Mesenchymal stem cell (in vitro differentiated cells and primary cell): ENCODE measurements around the gene GALR3.
A peak's percentile ranks its signal among the peaks of the same experiment; 100 is the strongest.

ENCODE experiments used
- DNase-seq: peaks from one replicate; pipeline ENCODE4 v3.0.0-alpha.2; 2013
- H2AFZ ChIP-seq: one replicate; pipeline ENCODE4 v1.6.1; 2013; ENCODE audit warnings: low read depth, mild to moderate bottlenecking, control low read depth, inconsistent platforms, low read length, moderate library complexity
- H2AK5ac ChIP-seq: 2 replicates; pipeline ENCODE4 v1.6.1; 2013; ENCODE audit warnings: low read length, moderate library complexity, mild to moderate bottlenecking, inconsistent platforms; ENCODE audit not compliant: severe bottlenecking
- H2BK120ac ChIP-seq: one replicate; pipeline ENCODE4 v1.6.1; 2013; ENCODE audit warnings: low read depth, mild to moderate bottlenecking, inconsistent platforms, low read length, moderate library complexity
- H2BK12ac ChIP-seq, 2 experiments: one replicate each; pipeline ENCODE4 v1.6.1; 2013; ENCODE audit warnings: inconsistent platforms in 2 of 2, low read length in 2 of 2, mild to moderate bottlenecking in 2 of 2, moderate library complexity in 2 of 2, control low read depth in 1 of 2
- H2BK15ac ChIP-seq: one replicate; pipeline ENCODE4 v1.6.1; 2013; ENCODE audit warnings: mild to moderate bottlenecking, low read depth, inconsistent platforms; ENCODE audit not compliant: poor library complexity, severe bottlenecking
- H2BK5ac ChIP-seq: 2 replicates; pipeline ENCODE4 v1.6.1; 2013; ENCODE audit warnings: low read depth, mild to moderate bottlenecking, low read length, control low read depth, inconsistent platforms; ENCODE audit not compliant: poor library complexity, severe bottlenecking
- H3K14ac ChIP-seq, 2 experiments: one replicate each; pipeline ENCODE4 v1.6.1; 2013; ENCODE audit warnings: inconsistent platforms in 2 of 2, low read length in 2 of 2, control low read depth in 1 of 2, mild to moderate bottlenecking in 1 of 2, moderate library complexity in 1 of 2
- H3K18ac ChIP-seq, 2 experiments: one replicate each; pipeline ENCODE4 v1.6.1; 2013; ENCODE audit warnings: inconsistent platforms in 2 of 2, low read length in 2 of 2, control low read depth in 1 of 2, low read depth in 1 of 2, mild to moderate bottlenecking in 1 of 2
- H3K23ac ChIP-seq, 2 experiments: one replicate each; pipeline ENCODE4 v1.6.1; 2013; ENCODE audit warnings: inconsistent platforms in 2 of 2, low read length in 2 of 2, mild to moderate bottlenecking in 2 of 2, moderate library complexity in 2 of 2, control low read depth in 1 of 2
- H3K27ac ChIP-seq: 2 replicates; pipeline ENCODE4 v1.5.1; 2013; ENCODE audit warnings: mild to moderate bottlenecking, moderate library complexity, low read length, control low read depth, inconsistent platforms; ENCODE audit not compliant: poor library complexity, severe bottlenecking
- H3K27me3 ChIP-seq, 2 experiments: 2 replicates each; pipeline versions ENCODE4 v1.6.1 to v1.7.0; 2013; ENCODE audit warnings: low read length in 2 of 2, mild to moderate bottlenecking in 2 of 2, moderate library complexity in 2 of 2, control low read depth in 1 of 2, inconsistent platforms in 1 of 2; ENCODE audit not compliant: control insufficient read depth in 1 of 2, insufficient read depth in 1 of 2
- H3K36me3 ChIP-seq, 2 experiments: 2 replicates each; pipeline versions ENCODE4 v1.6.1 to v1.7.0; 2013; ENCODE audit warnings: low read length in 2 of 2, control low read depth in 1 of 2, inconsistent platforms in 1 of 2, low read depth in 1 of 2, mild to moderate bottlenecking in 1 of 2; ENCODE audit not compliant: insufficient read depth in 2 of 2, control insufficient read depth in 1 of 2
- H3K4ac ChIP-seq, 2 experiments: one replicate each; pipeline ENCODE4 v1.6.1; 2013; ENCODE audit warnings: inconsistent platforms in 2 of 2, low read length in 2 of 2, mild to moderate bottlenecking in 2 of 2, moderate library complexity in 2 of 2, control low read depth in 1 of 2, low read depth in 1 of 2
- H3K4me1 ChIP-seq: 2 replicates; pipeline ENCODE4 v1.6.1; 2013; ENCODE audit warnings: low read depth, low read length, control low read depth; ENCODE audit not compliant: control insufficient read depth, insufficient read depth
- H3K4me2 ChIP-seq: 2 replicates; pipeline ENCODE4 v1.6.1; 2013; ENCODE audit warnings: low read length, mild to moderate bottlenecking, inconsistent platforms; ENCODE audit not compliant: poor library complexity, severe bottlenecking
- H3K4me3 ChIP-seq, 2 experiments: 2 replicates each; pipeline versions ENCODE4 v1.5.1 to v1.7.0; 2013; ENCODE audit warnings: low read length in 2 of 2, mild to moderate bottlenecking in 2 of 2, control low read depth in 1 of 2, low read depth in 1 of 2; ENCODE audit not compliant: insufficient read depth in 1 of 2
- H3K79me1 ChIP-seq: replicated peaks from 2 replicates; pipeline ENCODE4 v1.6.1; 2013; ENCODE audit warnings: mild to moderate bottlenecking, control low read depth, low read length, inconsistent platforms; ENCODE audit not compliant: poor library complexity, severe bottlenecking
- H3K9ac ChIP-seq: 2 replicates; pipeline ENCODE4 v1.7.0; 2013; ENCODE audit warnings: mild to moderate bottlenecking, low read length, moderate library complexity
- H3K9me3 ChIP-seq: 2 replicates; pipeline ENCODE4 v1.7.0; 2013; ENCODE audit warnings: mild to moderate bottlenecking, low read length; ENCODE audit not compliant: control insufficient read depth
- H4K8ac ChIP-seq: one replicate; pipeline ENCODE4 v1.6.1; 2013; ENCODE audit warnings: inconsistent platforms, mild to moderate bottlenecking, low read length, moderate library complexity
- H4K91ac ChIP-seq: one replicate; pipeline ENCODE4 v1.6.1; 2013; ENCODE audit warnings: mild to moderate bottlenecking, low read length, inconsistent platforms
- WGBS: methylation state at CpG from one replicate; pipeline ENCODE4 v1.1.7; 2013; ENCODE audit warnings: mixed read lengths; 5-methylcytosine and 5-hydroxymethylcytosine counted together

The GALR3 gene

DNA sequence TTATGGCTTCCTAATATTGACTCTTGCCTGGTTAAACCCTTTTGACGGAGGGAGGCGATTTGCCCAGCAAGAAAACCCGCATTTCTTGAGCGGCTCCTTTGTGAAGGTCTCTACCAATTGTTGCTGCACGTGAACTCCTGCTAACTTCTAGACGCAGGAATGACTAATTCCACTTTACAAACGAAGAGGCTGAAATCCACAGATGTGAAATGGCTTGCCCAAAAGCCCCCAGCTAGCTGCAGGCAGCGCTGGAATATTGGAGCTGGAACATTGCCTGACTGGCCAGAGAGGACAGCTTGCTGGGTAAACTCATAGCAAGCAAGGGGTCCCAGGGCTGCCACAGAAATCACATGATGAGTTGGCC is 14.9 kb upstream of the GALR3 start:
- Histone ChIP-seq H4K8ac (no peak overlapping the region), H2BK5ac (no peak overlapping the region), H3K18ac (peak overlapping the region in 1 of 2 experiments; percentile 60), H3K4me3 (peak overlapping the region; percentile 76 to 94), H3K4me2 (peak overlapping the region; percentile 94), H2BK120ac (no peak overlapping the region), H3K9me3 (no peaks in the 10 kb centered on the region), H3K27ac (no peak overlapping the region), H3K36me3 (peaks cover 2 to 12% of the 10 kb centered on the region in 2 experiments), H2AK5ac (no peak overlapping the region), H2BK15ac (no peak overlapping the region), H2AFZ (peak overlapping the region; percentile 85), H3K4ac (no peak overlapping the region), H3K79me1 (peaks cover 14% of the 10 kb centered on the region), H2BK12ac (no peak overlapping the region), H3K14ac (no peak overlapping the region), H3K9ac (peak overlapping the region; percentile 91), H3K4me1 (peaks cover 25% of the 10 kb centered on the region), H4K91ac (no peak overlapping the region), H3K27me3 (peaks cover 0 to 8% of the 10 kb centered on the region in 2 experiments), H3K23ac (no peak overlapping the region)
- WGBS, result 2% methylated on average over 8 of the region's 8 CpGs
- peak; percentile 67 for DNase-seq

- H2AK5ac ChIP-seq, result no peak overlapping the region
- no peak overlapping the region for H2BK12ac ChIP-seq
- H2BK120ac ChIP-seq, result no peak overlapping the region
- H2AFZ ChIP-seq, result no peak overlapping the region
- no peak overlapping the region for H2BK15ac ChIP-seq
- H3K14ac ChIP-seq, result no peak overlapping the region
- H3K4me3 ChIP-seq, result no peak overlapping the region
- no peak overlapping the region for H2BK5ac ChIP-seq
- no peak overlapping the region for H3K18ac ChIP-seq
- H3K23ac ChIP-seq, result no peak overlapping the region
- no peaks in the 10 kb centered on the region for H3K27me3 ChIP-seq
- peaks cover 6 to 21% of the 10 kb centered on the region in 2 experiments for H3K36me3 ChIP-seq
- H3K4ac ChIP-seq, result no peak overlapping the region
- no peak for DNase-seq
- no peak overlapping the region for H3K27ac ChIP-seq
- H3K79me1 ChIP-seq, result peaks cover 14% of the 10 kb centered on the region
- peaks cover 19% of the 10 kb centered on the region for H3K4me1 ChIP-seq
- WGBS, result 94% methylated on average over 5 of the region's 5 CpGs
- no peak overlapping the region for H4K8ac ChIP-seq
- H3K4me2 ChIP-seq, result no peak overlapping the region
- H4K91ac ChIP-seq, result no peak overlapping the region
- no peaks in the 10 kb centered on the region for H3K9me3 ChIP-seq
- H3K9ac ChIP-seq, result no peak overlapping the region
Measured at GRCh38 chr22:37809672-37810333, 13.4 kb upstream of the GALR3 start.

DNA sequence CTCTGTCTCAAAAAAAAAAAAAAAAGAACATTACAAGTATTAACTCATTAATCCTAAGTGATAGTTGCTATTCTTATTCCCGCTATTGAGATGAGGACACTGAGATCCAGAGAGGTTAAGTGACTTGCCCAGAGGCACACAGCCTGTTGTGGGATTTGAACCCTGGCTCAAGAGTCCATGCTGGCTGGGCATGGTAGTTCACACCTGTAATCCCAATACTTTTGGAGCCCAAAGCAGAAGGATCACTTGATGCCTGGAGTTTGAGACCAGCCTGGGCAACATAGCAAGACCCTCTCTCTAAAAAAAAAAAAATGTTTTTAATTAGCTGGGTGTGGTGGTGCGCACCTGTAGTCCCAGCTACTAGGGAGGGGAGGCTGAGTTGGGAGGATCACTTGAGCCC is 11.3 kb upstream of the GALR3 start:
- H3K36me3 ChIP-seq, result peaks cover 13 to 42% of the 10 kb centered on the region in 2 experiments

DNA sequence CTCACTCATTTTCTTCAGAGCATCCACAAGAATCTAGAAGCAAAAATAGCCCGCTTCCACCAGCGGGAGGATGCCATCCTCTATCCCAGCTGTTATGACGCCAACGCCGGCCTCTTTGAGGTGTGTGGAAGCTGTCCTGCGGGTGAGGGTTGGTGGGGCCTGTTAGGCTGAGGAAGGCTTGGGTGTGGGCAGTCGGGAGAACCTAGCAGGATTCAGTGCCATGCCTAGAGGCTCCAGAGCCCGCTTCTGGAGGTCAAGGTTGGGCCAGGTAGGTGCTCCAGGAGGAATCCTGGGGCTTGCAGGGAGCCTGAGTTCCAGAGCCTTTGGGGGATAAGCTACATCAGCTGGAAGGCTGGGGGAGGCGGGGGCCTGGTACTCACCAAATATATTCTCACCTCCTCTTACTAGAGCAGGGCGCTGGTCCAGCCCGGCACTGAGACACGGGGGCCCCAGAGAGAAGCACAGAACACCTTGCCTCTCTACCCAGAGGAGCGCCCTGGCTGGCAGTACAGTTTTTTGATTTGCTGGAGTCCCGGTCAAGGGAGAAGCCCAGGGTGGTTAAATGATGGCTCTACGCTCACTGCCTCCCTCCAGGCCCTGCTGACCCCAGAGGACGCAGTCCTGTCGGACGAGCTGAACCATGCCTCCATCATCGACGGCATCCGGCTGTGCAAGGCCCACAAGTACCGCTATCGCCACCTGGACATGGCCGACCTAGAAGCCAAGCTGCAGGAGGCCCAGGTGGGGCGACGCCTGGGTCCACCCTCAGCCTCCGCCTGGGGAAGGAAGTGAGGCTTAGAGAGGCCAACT is 10.1 kb upstream of the GALR3 start:
- H3K27ac ChIP-seq, result no peak overlapping the region
- H2BK15ac ChIP-seq, result no peak overlapping the region
- DNase-seq, result no peak
- no peak overlapping the region for H2BK5ac ChIP-seq
- no peak overlapping the region for H2AFZ ChIP-seq
- H3K14ac ChIP-seq, result no peak overlapping the region
- H4K91ac ChIP-seq, result no peak overlapping the region
- H3K4me1 ChIP-seq, result peaks cover 4% of the 10 kb centered on the region
- WGBS, result 97% methylated on average over 26 of the region's 27 CpGs
- no peak overlapping the region for H4K8ac ChIP-seq
- no peak overlapping the region for H3K4me2 ChIP-seq
- H3K23ac ChIP-seq, result no peak overlapping the region
- H3K18ac ChIP-seq, result no peak overlapping the region
- H3K36me3 ChIP-seq, result peaks cover 13 to 43% of the 10 kb centered on the region in 2 experiments
- no peak overlapping the region for H3K4me3 ChIP-seq
- H2AK5ac ChIP-seq, result no peak overlapping the region
- H3K9me3 ChIP-seq, result no peaks in the 10 kb centered on the region
- H3K27me3 ChIP-seq, result no peaks in the 10 kb centered on the region
- H3K9ac ChIP-seq, result no peak overlapping the region
- H3K4ac ChIP-seq, result no peak overlapping the region
- H3K79me1 ChIP-seq, result peaks cover 6% of the 10 kb centered on the region
- H2BK12ac ChIP-seq, result no peak overlapping the region
- no peak overlapping the region for H2BK120ac ChIP-seq

More for the DNA sequence above, 11.3 kb upstream of the GALR3 start:
- Histone ChIP-seq H4K8ac (no peak overlapping the region), H2BK12ac (no peak overlapping the region), H3K4me2 (no peak overlapping the region), H3K79me1 (peaks cover 8% of the 10 kb centered on the region), H2AK5ac (no peak overlapping the region), H2BK5ac (no peak overlapping the region), H3K4ac (no peak overlapping the region), H3K4me3 (no peak overlapping the region), H3K9me3 (no peaks in the 10 kb centered on the region), H3K27ac (no peak overlapping the region), H3K14ac (no peak overlapping the region), H4K91ac (no peak overlapping the region), H3K18ac (no peak overlapping the region), H2BK15ac (no peak overlapping the region), H3K9ac (no peak overlapping the region), H3K23ac (no peak overlapping the region), H3K27me3 (no peaks in the 10 kb centered on the region), H2AFZ (no peak overlapping the region), H3K4me1 (peaks cover 6% of the 10 kb centered on the region), H2BK120ac (no peak overlapping the region)
- WGBS, result 100% methylated on average over 2 of the region's 2 CpGs
- no peak for DNase-seq
